ENCODE measurements around the gene MAFG. TPM values are rescaled to one million over a fixed set of nuclear protein-coding genes. Genes with fewer than 3 reads are reported as not detected.

The MAFG gene
- total and polyA plus RNA-seq, 2 of the 13 experiments (the other 11 are each of a cell fraction or from before 2014, with no cell fraction given), result 14.5 to 20.0 TPM

GRCh38 chr17:81941484-81942166, 14.1 kb upstream of the MAFG start (continued):
- TF ChIP-seq NKX3-1 (CRISPR knock-in tag; IDR thresholded peaks at IDR 0.05), result no peak
- 0 out of 2 replicates have a peak, but pooled peaks have one; percentile 29 for TF ChIP-seq EED (CRISPR knock-in tag; IDR thresholded peaks at IDR 0.05)
- peak; percentile 82; the same call in 1 of the 2 replicates for TF ChIP-seq PCBP1 (IDR thresholded peaks at IDR 0.05; ENCODE audit: borderline replicate concordance, low read depth, low read length)
- no peak for TF ChIP-seq SNAPC5 (CRISPR knock-in tag; IDR thresholded peaks at IDR 0.05; ENCODE audit: borderline replicate concordance)
- peak; percentile 55 for TF ChIP-seq STAG1 (CRISPR knock-in tag; IDR thresholded peaks at IDR 0.05)
- TF ChIP-seq ZNF44 (CRISPR knock-in tag; IDR thresholded peaks at IDR 0.05), result no peak
- TF ChIP-seq ARHGAP35 (CRISPR knock-in tag; IDR thresholded peaks at IDR 0.05; ENCODE audit: borderline replicate concordance), result no peak
- TF ChIP-seq KDM2A (CRISPR knock-in tag; IDR thresholded peaks at IDR 0.05; ENCODE audit: borderline replicate concordance, low read depth), result peak; percentile 22; the same call in 1 of the 2 replicates
- no peak for TF ChIP-seq ZNF547 (CRISPR knock-in tag; IDR thresholded peaks at IDR 0.05)
- TF ChIP-seq ZNF570 (CRISPR knock-in tag; IDR thresholded peaks at IDR 0.05; ENCODE audit: borderline replicate concordance), result no peak
- no peak for TF ChIP-seq GATA4 (IDR thresholded peaks at IDR 0.05; ENCODE audit: borderline replicate concordance, low read depth)
- TF ChIP-seq FOXP4 (CRISPR knock-in tag; IDR thresholded peaks at IDR 0.05), result no peak
- no peak for TF ChIP-seq DNMT3B (CRISPR knock-in tag; conservative IDR thresholded peaks at IDR 0.05)
- no peak for TF ChIP-seq GMEB2 (CRISPR knock-in tag; IDR thresholded peaks at IDR 0.05; ENCODE audit: low read depth)
- TF ChIP-seq SMAD3 (CRISPR knock-in tag; IDR thresholded peaks at IDR 0.05), result no peak
- TF ChIP-seq CTCF (CRISPR knock-in tag; IDR thresholded peaks at IDR 0.05), result peak; percentile 26; the same call in 1 of the 2 replicates
- no peak for TF ChIP-seq ZNF335 (CRISPR knock-in tag; IDR thresholded peaks at IDR 0.05)
- TF ChIP-seq PATZ1 (CRISPR knock-in tag; IDR thresholded peaks at IDR 0.05), result 0 out of 2 replicates have a peak, but pooled peaks have one; percentile 31
- TF ChIP-seq ZNF652 (CRISPR knock-in tag; IDR thresholded peaks at IDR 0.05; ENCODE audit: borderline replicate concordance, low read depth), result peak; percentile 80
- no peak for TF ChIP-seq ZNF225 (CRISPR knock-in tag; IDR thresholded peaks at IDR 0.05)

Data from HepG2 (cell line).